HG03521 (cell line): ENCODE results near the gene TLDC2.
"Not testable (repeated sequence)": the region's sequence is repeated elsewhere in the genome, so short reads cannot be mapped to it uniquely, and the experiment has no call there.

Experiments
- ATAC-seq: cut with Tn5 transposase; IDR thresholded peaks from one replicate; pipeline ENCODE4 v1.9.1; 2021; ENCODE audit warnings: mild to moderate bottlenecking, moderate library complexity; ENCODE audit not compliant: unreplicated experiment

TLDC2 gene

DNA sequence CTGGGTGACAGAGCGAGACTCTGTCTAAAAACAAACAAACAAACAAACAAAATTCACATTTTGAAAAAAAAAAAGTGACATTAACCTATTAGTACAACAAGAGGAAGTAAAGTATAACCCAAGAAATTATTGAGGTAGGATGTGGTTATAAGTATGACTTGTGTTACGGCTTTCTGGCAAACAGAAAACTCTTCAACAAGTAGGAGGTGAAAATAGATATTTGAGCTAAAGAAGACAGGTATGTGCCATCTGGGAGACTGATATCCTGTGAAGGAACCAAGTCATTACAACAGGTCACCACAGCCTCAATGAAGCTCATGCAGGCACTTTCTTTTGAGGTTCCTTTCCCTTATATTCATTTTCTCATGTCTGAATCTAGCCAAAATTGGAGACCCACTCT lies 28.8 kb downstream of the TLDC2 start:
- no peak for ATAC-seq

DNA sequence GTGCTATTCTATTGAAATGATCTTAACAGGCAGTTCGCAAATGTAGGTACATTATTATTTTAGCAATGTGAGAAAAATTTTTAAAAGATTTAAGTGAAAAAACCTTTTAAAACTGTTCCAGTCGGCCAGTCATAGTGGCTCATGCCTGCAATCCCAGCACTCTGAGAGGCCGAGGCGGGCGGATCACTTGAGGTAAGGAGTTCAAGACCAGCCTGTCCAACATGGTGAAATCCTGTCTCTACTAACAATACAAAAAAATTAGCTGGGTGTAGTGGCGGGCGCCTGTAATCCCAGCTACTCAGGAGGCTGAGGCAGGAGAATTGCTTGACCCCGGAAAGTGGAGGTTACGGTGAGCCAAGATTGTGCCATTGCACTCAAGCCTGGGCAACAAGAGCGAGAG lies 29.6 kb downstream of the TLDC2 start:
- not testable (repeated sequence) for ATAC-seq

DNA sequence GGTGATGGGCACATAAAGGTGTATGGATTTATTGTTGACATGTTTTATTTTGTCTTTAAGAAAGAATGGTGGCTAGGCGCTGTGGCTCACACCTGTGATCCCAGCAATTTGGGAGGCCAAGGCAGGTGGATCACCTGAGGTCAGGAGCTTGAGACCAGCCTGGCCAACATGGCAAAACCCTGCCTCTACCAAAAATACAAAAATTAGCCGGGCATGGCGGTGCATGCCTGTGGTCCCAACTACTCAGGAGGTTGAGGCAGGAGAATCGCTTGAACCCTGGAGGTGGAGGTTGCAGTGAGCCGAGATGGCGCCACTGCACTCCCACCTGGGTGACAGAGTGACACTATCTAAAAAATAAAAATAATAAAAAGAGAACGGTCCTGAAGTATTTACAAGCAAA lies 30.1 kb downstream of the TLDC2 start:
- not testable (repeated sequence) for ATAC-seq

DNA sequence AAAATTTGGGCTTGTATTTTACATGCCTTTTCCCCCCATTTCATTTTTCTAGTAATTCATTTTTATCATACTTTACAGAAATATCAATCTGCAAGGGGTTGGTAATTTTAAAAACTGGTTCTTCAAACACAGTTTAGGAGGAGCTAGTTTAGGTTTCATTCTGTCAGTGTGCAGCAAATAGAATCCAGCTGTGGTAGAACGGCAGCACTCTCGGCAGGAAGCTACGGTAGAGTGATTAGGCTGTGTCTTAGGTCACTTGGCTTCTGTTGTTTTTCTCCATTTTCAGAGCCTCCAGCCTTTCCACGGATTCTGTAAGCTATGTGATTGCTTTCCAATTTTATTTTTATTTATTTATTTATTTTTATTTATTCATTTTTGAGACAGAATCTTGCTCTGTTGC lies 32.7 kb downstream of the TLDC2 start:
- no peak for ATAC-seq

DNA sequence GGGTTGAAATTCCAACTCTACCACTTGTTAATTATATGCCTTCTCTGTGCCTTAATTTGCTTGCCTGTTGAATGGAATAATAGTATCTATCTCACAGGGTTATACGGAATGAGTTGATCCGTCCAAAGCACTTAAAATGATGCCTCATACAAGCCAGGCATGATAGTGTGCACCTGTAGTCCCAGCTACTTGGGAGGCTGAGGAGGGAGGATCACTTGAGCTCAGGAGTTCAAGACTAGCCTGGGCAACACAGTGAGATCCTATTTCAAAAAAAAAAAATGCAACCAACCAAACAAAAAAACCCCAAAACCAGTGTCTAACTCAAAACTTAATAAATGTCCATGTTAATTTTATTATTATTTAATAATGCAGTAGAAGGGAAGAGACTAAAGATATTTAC lies 40.3 kb downstream of the TLDC2 start:
- ATAC-seq = no peak

DNA sequence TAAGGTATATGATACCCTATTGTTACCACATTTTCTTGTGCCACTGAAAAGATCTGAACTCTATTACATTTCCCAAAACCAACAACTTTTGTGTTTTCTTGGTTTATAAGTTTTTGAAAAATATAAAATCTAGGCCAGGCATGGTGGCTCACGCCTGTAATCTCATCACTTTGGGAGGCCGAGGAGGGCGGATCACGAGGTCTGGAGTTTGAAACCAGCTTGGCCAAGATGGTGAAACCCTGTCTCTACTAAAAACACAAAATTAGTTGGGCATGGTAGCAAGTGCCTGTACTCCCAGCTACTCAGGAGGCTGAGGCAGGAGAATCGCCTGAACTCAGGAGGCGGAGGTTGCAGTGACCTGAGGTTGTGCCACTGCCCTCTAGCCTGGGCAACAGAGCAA lies 41.3 kb downstream of the TLDC2 start:
- ATAC-seq = no peak

DNA sequence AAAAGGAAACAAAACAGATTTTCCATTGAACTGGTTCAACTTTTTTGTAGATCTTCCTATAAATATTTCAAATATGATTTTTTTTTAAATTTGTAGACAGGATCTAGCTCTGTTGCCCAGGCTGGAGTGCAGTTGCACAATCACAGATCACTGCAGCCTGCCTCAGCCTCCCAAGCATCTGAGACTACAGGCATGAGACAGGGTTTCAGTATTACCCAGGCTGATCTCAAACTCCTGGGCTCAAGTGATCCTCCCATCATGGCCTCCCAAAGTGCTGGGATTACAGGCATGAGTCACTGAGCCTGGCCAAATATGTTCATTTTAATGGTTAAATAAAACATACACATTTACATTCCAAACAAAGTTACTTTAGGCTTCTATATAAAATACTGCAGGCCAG lies 42.0 kb downstream of the TLDC2 start:
- no peak for ATAC-seq

DNA sequence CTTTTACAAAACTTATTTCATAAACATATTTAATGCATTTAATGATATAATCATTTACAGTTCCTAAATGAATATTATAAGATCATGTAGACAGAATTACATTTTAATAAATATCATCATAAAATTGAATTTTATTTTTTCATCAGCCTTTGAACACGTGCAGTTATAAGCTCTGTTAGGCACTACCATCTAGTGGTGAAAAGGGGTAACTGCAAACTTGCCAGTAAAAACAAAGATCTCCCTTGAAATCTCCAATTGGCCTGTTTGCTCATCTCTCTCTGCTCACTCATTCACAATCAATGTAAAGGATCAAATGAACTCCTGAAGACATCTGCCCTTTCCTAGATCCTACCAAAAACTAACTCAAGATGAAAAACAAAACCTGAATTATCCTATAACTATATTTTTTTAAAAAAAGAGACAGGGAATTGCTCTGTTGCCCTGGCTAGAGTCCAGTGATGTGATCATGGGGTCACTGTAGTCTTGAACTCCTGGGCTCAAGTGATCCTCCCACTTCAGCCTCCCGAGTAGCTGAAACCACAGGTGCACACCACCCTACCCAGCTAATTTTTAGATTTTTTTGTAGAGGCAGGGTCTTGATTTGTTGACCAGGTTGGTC lies 43.9 kb downstream of the TLDC2 start:
- no peak for ATAC-seq

DNA sequence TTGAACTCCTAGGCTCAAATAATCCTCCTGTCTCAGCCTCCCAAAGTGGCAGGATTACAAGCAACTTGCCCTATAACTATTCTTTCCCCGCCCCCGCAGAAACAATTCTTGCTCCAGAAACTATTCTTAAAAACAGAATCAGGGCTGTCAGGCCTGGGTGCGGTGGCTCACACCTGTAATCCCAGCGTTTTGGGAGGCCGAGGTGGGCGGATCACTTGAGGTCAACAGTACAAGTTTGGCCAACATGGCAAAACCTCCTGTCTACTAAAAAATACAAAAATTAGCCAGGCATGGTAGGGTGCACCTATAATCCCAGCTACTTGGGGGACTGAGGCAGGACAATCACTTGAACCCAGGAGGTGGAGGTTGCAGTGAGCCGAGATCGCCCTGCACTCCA lies 44.4 kb downstream of the TLDC2 start:
- ATAC-seq = no peak

DNA sequence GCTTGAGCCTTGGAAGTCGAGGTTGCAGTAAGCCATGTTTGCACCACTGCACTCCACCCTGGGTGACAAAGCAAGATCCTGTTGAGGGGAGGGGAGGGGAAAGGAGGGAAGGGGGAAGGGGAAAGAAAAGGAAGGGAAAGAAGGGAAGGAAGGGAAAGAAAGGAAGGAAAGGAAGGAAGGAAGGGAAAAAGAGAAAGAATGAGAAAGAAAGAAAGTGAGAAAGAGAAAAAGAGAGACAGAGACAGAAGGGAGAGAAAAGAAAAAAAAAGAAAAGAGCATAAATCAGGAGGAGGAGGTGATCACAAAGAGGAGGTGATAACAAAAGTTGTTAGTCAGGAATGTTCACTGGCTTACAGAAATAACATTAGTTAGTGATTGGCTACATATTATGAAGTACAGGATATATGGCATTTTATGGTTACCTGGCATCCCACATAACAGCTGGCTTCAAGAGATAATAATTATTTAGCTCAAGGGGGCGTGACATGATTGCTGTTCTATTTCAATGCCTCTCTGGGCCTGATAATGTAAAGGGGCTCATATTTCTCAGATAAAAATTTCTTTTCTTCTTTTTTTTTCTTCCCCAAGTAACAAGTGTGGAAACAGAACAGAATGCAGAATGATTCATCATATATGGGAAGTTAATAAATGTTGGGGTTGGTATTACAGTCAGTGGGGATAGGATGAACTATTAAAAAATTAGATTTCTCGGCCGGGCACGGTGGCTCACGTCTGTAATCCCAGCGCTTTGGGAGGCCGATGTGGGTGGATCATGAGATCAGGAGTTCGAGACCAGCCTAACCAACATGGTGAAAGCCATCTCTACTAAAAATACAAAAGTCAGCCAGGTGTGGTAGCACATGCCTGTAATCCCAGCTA lies 48.5 kb downstream of the TLDC2 start:
- ATAC-seq = no peak

DNA sequence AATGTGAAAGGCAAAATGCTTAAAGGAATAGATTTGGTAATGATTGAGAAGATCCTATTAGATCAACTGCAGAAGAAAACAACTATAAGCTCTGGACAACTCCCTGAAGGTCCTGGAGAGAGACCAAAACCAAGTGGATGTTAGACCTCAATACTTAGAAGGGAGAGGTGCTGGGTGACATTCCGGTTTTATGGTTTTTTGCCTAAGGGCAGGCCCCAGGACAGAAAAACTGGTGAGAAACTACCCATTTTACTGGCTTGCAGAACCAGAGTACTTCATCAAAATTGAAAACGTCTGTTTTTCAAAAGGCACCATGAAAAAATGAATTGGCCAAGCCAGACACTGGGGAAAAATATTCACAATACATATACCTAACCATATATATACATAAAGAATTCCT lies 49.3 kb downstream of the TLDC2 start:
- ATAC-seq = no peak

DNA sequence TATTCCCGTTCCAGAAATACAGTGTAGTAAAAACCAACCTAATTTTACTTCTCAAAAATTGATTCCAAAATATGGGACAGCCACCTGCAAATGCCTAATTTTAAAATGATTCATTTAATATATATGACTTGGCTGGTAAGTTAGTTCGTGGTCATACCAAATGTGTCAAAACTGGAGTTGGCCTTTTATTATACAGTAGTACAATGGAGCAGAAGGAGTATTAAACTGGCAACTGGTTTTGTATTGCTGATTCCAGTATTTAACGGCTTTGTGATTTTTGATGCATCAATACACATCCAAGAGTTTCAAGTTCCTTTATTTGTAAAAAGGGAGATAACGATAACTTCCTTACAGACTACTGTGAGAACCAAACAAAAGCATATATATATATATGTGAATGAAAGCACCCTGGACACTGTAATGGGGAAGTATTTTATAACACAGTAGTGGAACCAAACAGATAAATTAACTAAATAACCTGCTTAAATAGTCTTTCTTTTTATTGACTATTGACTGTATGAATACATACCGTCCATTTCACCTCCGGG lies 50.8 kb downstream of the TLDC2 start:
- no peak for ATAC-seq

DNA sequence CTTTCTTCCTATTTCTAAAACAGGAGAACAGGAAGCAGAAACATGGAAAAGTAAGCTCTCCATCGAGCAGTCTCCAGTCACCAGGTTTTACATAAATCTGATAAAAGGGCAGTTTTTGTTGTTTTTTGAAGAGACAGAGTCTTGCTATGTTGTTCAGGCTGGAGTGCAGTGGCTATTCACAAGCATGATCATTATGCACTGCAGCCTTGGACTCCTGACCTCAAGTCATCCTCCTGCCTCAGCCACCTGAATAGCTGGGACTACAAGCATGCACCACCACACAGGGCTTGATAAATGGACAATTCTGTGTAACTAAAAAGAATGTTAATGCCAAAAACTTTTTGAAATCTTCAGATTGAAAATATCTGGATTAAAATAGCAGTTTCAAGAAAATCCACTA lies 51.8 kb downstream of the TLDC2 start:
- no peak for ATAC-seq

DNA sequence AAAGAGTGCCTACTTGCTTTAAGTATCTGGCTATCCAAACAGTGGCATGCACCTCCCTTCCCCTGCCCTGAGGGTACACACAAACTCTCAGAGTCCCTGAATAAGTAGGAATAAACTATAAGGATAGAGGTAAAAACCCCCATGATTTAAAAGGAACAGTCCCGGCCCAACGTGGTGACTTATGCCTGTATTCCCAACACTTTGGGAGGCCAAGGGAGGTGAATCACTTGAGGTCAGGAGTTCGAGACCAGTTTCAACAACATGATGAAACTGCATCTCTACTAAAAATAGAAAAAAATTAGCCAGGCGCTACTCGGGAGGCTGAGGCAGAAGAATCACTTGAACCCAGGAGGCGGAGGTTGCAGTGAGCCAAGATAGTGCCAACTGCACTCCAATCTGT lies 53.4 kb downstream of the TLDC2 start:
- ATAC-seq = no peak

DNA sequence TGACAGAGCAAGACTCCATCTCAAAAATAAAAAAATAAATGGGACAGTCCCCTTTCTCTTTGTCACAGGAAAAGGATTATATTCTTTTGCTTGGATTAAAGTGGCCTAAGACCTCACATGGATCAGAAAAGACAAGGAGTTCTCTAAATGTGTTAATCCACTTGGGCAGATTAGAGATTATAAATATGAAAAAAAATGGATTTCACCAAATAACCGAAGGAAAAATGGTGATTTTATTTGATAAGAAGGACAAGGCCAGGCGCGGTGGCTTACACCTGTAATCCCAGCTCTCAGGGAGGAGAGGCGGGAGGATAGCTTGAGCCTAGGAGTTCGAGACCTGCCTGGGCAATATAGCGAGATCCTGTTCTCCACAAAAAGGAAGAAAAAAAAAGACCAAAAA lies 53.8 kb downstream of the TLDC2 start:
- ATAC-seq = no peak

DNA sequence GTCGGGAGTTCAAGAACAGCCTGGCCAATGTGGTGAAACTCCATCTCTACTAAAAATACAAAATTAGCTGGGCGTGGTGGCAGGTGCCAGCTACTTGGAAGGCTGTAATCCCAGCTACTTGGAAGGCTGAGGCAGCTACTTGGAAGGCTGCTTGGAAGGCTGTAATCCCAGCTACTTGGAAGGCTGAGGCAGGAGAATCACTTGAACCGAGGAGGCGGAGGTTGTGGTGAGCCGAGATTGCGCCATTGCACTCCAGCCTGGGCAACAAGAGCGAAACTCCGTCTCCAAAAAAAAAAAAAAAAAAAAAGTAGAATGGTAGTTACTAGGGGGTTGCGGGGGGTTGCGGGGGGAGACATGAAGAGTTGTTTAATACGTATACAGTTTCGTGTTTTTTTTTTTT lies 56.1 kb downstream of the TLDC2 start:
- not testable (repeated sequence) for ATAC-seq

DNA sequence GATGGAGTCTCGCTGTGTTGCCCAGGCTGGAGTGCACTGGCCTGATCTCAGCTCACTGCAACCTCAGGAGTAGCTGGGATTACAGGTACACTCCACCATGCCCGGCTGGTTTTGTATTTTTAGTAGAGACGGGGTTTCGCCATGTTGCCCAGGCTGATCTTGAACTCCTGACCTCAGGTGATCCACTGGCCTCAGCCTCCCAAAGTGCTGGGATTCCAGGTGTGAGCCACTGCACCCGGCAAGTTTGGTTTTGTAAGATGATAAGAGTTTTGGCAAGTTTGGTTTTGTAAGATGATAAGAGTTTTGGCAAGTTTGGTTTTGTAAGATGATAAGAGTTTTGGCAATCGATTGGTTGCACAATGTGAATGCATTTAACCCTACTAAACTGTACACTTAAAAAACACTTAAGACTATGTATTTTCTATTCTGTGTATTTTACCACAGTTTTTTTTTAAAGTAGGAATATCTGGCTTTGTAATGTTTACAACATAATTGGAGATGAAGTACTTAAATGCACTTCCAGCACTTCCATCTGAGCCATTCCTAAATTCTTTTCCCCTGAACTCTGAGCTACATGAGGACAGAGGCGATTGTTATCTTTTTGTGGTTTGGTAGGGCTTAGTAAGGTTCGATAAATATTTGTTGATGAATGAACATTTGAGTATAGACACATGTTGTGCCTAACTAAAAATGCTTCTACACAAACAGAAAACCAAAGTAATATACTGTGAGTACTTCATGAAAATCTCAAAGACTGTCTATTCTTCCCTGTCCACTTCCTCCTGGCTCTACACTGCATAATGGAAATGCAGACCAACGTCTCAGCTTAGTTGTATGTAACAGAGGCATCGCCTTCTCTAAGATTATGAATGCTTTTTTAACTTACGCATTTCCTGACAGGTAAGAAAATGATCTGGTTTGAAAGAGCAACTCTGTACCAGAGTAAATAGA lies 56.8 kb downstream of the TLDC2 start:
- no peak for ATAC-seq

DNA sequence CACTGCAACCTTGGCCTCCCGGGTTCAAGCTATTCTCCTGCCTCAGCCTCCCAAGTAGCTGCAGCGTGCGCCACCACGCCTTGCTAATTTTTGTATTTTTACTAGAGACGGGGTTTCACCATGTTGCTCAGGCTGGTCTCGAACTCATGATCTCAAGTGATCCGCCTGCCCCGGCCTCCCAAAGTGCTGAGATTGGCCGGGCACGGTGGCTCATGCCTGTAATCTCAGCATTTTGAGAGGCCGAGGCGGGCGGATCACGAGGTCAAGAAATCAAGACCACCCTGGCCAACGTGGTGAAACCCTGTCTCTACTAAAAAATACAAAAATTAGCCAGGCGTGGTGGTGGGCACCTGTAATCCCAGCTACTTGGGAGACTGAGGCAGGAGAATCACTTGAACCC lies 57.6 kb downstream of the TLDC2 start:
- not testable (repeated sequence) for ATAC-seq

DNA sequence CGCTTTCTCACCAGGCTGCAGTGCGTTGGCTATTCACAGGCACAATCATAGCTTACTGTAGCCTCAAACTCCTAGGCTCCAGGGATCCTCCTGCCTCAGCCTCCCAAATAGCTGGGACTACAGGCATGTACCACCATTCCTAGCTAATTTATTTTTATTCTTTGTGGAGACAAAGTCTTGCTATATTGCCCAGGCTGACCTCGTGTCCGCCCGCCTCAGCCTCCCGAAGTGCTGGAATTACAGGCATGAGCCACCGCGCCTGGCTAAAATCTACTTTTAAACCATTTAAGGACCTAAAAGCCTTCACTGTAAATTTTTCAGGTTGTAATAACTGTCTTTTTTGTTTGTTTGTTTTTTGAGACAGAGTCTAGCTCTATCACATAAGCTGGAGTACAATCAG lies 60.4 kb downstream of the TLDC2 start:
- no peak for ATAC-seq

DNA sequence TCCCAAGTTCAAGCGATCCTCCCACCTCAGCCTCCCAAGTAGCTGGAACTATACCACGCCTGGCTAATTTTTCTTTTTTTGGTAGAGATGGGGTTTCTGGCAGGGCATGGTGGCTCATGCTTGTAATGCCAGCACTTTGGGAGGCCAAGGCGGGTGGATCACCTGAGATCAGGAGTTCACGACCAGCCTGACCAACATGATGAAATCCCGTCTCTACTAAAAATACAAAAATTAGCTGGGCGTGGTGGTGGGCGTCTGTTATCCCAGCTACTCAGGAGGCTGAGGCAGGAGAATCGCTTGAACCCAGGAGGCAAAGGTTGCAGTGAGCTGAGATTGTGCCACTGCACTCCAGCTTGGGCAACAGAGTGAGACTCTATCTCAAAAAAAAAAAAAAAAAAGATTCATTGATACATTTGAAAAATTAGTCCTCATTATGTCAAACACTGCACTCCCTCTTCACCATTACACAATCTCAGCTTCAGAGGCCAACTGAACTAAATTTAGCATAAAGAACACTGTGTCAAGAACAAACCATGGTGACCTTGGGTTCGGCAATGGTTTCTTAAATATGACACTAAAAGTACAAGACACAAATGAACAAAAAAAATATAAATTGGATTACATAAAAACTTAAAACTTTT lies 60.9 kb downstream of the TLDC2 start:
- not testable (repeated sequence) for ATAC-seq

DNA sequence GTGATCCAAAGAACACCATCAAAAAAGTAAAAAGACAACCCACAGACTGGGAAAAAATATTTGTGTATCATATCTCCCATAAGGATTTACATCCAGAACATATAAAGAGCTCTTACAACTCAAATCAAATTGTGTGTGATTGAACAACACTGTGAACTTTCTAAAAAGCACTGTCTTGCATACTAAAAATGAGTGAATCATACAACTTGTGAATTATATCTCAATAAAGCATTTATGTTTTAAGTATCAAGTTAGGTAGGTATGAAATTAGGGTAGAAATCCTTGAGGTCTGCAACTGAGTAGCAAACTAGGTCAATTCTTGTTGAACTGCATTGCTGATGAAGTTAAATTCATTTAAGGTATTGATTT lies 61.4 kb downstream of the TLDC2 start:
- ATAC-seq = no peak
